Neuronal stem cell (in vitro differentiated cells): Measurements from ENCODE around the gene FARP1.

Experiments
- DNase-seq: peaks from one replicate; pipeline ENCODE4 v3.0.0-alpha.2; 2013; ENCODE audit warnings: low spot score
- H2AFZ ChIP-seq: one replicate; pipeline ENCODE4 v1.6.1; 2013; ENCODE audit warnings: mild to moderate bottlenecking, low read length, inconsistent platforms
- H2AK5ac ChIP-seq: 2 replicates; pipeline ENCODE4 v1.6.1; 2013; ENCODE audit warnings: low read depth, mild to moderate bottlenecking, inconsistent platforms, low read length, moderate library complexity, mixed read lengths
- H2BK120ac ChIP-seq: 2 replicates; pipeline ENCODE4 v1.6.1; 2013; ENCODE audit warnings: low read depth, mild to moderate bottlenecking, inconsistent platforms, low read length, moderate library complexity, mixed read lengths
- H2BK12ac ChIP-seq: one replicate; pipeline ENCODE4 v1.6.1; 2013; ENCODE audit warnings: low read length, inconsistent platforms
- H2BK15ac ChIP-seq: 2 replicates; pipeline ENCODE4 v1.6.1; 2013; ENCODE audit warnings: mild to moderate bottlenecking, low read length, inconsistent platforms, mixed read lengths
- H2BK5ac ChIP-seq: one replicate; pipeline ENCODE4 v1.6.1; 2013; ENCODE audit warnings: inconsistent platforms, mild to moderate bottlenecking, low read length, moderate library complexity
- H3K14ac ChIP-seq: one replicate; pipeline ENCODE4 v1.6.1; 2013; ENCODE audit warnings: low read length, inconsistent platforms
- H3K18ac ChIP-seq: 2 replicates; pipeline ENCODE4 v1.6.1; 2013; ENCODE audit warnings: low read length, inconsistent platforms
- H3K23ac ChIP-seq: 2 replicates; pipeline ENCODE4 v1.6.1; 2013; ENCODE audit warnings: low read depth, mild to moderate bottlenecking, mixed read lengths, low read length, inconsistent platforms; ENCODE audit not compliant: poor library complexity
- H3K27ac ChIP-seq: replicated peaks from 3 replicates; pipeline ENCODE4 v1.5.1; 2013; ENCODE audit warnings: low read length, inconsistent platforms
- H3K27me3 ChIP-seq, 3 experiments: 2 replicates each; pipeline ENCODE4 v1.6.1; 2013; ENCODE audit warnings: low read length in 3 of 3, mild to moderate bottlenecking in 2 of 3, inconsistent platforms in 1 of 3, low read depth in 1 of 3, mixed read lengths in 1 of 3, moderate library complexity in 1 of 3; ENCODE audit not compliant: control insufficient read depth in 3 of 3, insufficient read depth in 3 of 3
- H3K36me3 ChIP-seq, 2 donors: replicated peaks in 1 of 2; 2 replicates each; pipeline ENCODE4 v1.6.1; 2013; ENCODE audit warnings: low read length in 2 of 2; ENCODE audit not compliant: control insufficient read depth in 2 of 2, insufficient read depth in 2 of 2
- H3K4ac ChIP-seq: 2 replicates; pipeline ENCODE4 v1.6.1; 2013; ENCODE audit warnings: inconsistent platforms, mild to moderate bottlenecking, low read length, moderate library complexity
- H3K4me1 ChIP-seq, 2 donors: 1 replicate in 1 of 2; 2 replicates in 1 of 2; pipeline ENCODE4 v1.6.1; 2013; ENCODE audit warnings: low read length in 2 of 2, low read depth in 1 of 2; ENCODE audit not compliant: control insufficient read depth in 2 of 2, insufficient read depth in 1 of 2
- H3K4me2 ChIP-seq: one replicate; pipeline ENCODE4 v1.6.1; 2013; ENCODE audit warnings: mild to moderate bottlenecking, low read length, inconsistent platforms; ENCODE audit not compliant: insufficient read depth, poor library complexity, severe bottlenecking
- H3K4me3 ChIP-seq, 2 donors: 2 replicates each; pipeline ENCODE4 v1.5.1; 2013; ENCODE audit warnings: low read length in 2 of 2, mild to moderate bottlenecking in 2 of 2, inconsistent platforms in 1 of 2, moderate library complexity in 1 of 2
- H3K79me1 ChIP-seq: one replicate; pipeline ENCODE4 v1.6.1; 2013; ENCODE audit warnings: low read depth, mild to moderate bottlenecking, inconsistent platforms, low read length, moderate library complexity
- H3K9ac ChIP-seq: one replicate; pipeline ENCODE4 v1.6.1; 2013; ENCODE audit warnings: mild to moderate bottlenecking, low read depth, low read length, inconsistent platforms; ENCODE audit not compliant: poor library complexity
- H3K9me3 ChIP-seq, 2 donors: replicated peaks in 1 of 2; 2 replicates each; pipeline versions ENCODE3 to v1.6.1; 2013; ENCODE audit warnings: low read length in 2 of 2, mild to moderate bottlenecking in 2 of 2, inconsistent platforms in 1 of 2, low read depth in 1 of 2, mixed read lengths in 1 of 2, moderate library complexity in 1 of 2; ENCODE audit not compliant: control insufficient read depth in 2 of 2, insufficient read depth in 1 of 2
- H4K8ac ChIP-seq: one replicate; pipeline ENCODE4 v1.6.1; 2013; ENCODE audit warnings: low read depth, mild to moderate bottlenecking, inconsistent platforms, low read length, moderate library complexity
- H4K91ac ChIP-seq: one replicate; pipeline ENCODE4 v1.6.1; 2013; ENCODE audit warnings: low read length, low read depth, mild to moderate bottlenecking, inconsistent platforms; ENCODE audit not compliant: poor library complexity
- WGBS, 2 donors: extraction: QIAGEN DNeasy Blood & Tissue Kit; methylation state at CpG; one replicate each; pipeline ENCODE4 v1.1.7; 2013; ENCODE audit warnings: missing lambda C conversion rate in 2 of 2, mixed read lengths in 1 of 2; ENCODE audit not compliant: insufficient read length in 2 of 2, insufficient replicate concordance in 1 of 2; ENCODE audit errors: extremely low coverage in 2 of 2; 5-methylcytosine and 5-hydroxymethylcytosine counted together

The FARP1 gene

DNA sequence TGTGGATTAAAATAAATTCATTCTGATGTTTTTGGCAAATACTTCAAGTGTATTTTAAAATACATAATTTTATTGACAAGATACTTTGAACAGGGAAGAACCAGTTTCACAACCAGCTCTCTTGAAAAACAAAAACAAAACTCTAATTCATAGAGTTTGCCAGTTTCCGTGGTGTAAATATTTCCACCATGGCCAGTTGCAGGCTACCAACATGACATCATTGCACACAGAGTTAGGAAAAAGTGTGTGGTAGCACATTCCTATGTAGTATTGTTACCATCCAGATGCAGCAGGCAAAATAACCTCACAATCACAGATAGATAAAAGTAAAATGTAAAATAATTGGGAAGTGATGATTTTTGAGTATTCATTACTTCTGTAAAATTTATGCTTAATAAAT lies 41.9 kb downstream of the FARP1 start:
- no peak overlapping the region for H2BK5ac ChIP-seq
- no peak overlapping the region for H2AFZ ChIP-seq
- no peak for DNase-seq
- no peak overlapping the region for H4K91ac ChIP-seq
- no peak overlapping the region for H2AK5ac ChIP-seq
- H2BK12ac ChIP-seq: no peak overlapping the region
- no CpG with 5 or more reads among the region's 1 CpG for WGBS, 2 donors
- H3K27me3 ChIP-seq: no peaks in the 10 kb centered on the region
- peaks cover 0 to 2% of the 10 kb centered on the region in 2 donors for H3K4me1 ChIP-seq
- H3K79me1 ChIP-seq: peaks cover 15% of the 10 kb centered on the region
- no peak overlapping the region for H2BK15ac ChIP-seq
- H3K18ac ChIP-seq: no peak overlapping the region
- no peaks in the 10 kb centered on the region for H3K36me3 ChIP-seq
- H4K8ac ChIP-seq: no peak overlapping the region
- H3K23ac ChIP-seq: no peak overlapping the region
- no peak overlapping the region for H3K9ac ChIP-seq
- no peak overlapping the region for H3K27ac ChIP-seq
- no peak overlapping the region for H3K14ac ChIP-seq
- H3K4me2 ChIP-seq: no peak overlapping the region
- H3K9me3 ChIP-seq: no peaks in the 10 kb centered on the region
- H2BK120ac ChIP-seq: no peak overlapping the region
- no peak overlapping the region for H3K4ac ChIP-seq
- H3K4me3 ChIP-seq: no peak overlapping the region

DNA sequence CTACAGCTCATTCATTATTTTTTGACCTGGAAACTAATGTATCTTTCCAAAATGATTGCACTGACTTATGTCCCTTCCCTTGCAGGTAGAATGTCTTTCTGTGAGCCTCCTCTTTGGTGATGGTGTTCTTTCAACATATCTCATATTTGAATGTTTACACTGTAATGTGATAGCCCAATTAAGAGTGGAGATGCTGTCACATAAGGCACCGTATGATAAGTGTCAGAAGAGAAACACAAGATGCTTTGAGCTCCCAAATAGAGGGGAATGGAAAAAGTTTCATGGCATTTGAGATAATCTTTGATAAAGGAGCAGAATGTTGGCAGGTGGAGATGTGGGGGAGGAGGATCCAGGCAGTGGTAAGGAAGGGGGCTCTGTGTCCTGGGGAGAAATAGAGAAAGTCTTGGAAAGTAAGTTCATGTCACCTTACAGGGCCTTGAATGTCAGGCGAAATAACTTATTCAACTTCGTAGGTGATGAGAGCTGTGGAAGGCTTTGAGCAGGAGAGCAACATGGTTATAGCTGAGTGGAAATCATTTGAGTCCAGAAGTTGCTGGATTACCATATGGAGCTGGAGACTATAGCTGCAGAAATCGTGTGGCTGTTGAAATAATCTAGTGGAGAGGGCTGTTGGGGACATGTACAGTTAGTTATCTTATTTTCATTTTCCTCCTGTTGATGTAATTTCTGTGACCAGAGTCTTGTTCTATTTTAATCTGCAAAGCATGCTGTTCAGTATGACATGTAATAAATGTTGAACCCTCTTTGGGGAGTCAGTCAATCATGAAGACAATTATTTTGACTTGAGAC lies 44.5 kb downstream of the FARP1 start:
- H4K8ac ChIP-seq: no peak overlapping the region
- no peak overlapping the region for H2BK15ac ChIP-seq
- H2BK5ac ChIP-seq: no peak overlapping the region
- no peak overlapping the region for H2AFZ ChIP-seq
- H3K27me3 ChIP-seq: no peaks in the 10 kb centered on the region
- no peak overlapping the region for H3K23ac ChIP-seq
- no peak overlapping the region for H3K4ac ChIP-seq
- no peak overlapping the region for H3K27ac ChIP-seq
- no peaks in the 10 kb centered on the region for H3K9me3 ChIP-seq
- H3K9ac ChIP-seq: no peak overlapping the region
- peaks cover 0 to 4% of the 10 kb centered on the region in 2 donors for H3K36me3 ChIP-seq
- no peak overlapping the region for H2BK12ac ChIP-seq
- H3K4me3 ChIP-seq: no peak overlapping the region
- H3K4me2 ChIP-seq: no peak overlapping the region
- no peak overlapping the region for H3K14ac ChIP-seq
- H3K18ac ChIP-seq: no peak overlapping the region
- no peak overlapping the region for H2AK5ac ChIP-seq
- no CpG with 5 or more reads among the region's 4 CpGs for WGBS, 2 donors
- H2BK120ac ChIP-seq: no peak overlapping the region
- H4K91ac ChIP-seq: no peak overlapping the region
- H3K79me1 ChIP-seq: peaks cover 9% of the 10 kb centered on the region
- DNase-seq: no peak
- peaks cover 0 to 2% of the 10 kb centered on the region in 2 donors for H3K4me1 ChIP-seq

DNA sequence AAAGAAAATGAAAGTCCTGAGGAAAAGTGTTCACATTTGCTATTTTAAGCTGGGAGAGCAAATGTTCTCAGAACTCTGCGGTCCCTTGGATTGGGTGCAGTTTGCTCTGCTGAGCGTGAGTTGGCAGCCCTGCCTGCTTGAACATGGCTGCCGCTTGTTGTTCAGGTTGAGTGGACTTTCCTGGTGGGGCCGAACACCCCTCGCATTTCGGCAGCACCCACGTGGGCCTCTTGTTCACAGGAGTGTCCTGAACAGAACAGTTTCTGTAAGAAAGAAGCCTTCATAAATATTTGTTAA lies 45.0 kb downstream of the FARP1 start:
- Histone ChIP-seq H3K4me3 (no peak overlapping the region), H3K9me3 (no peaks in the 10 kb centered on the region), H3K18ac (no peak overlapping the region), H2AK5ac (no peak overlapping the region), H3K79me1 (peaks cover 9% of the 10 kb centered on the region), H2AFZ (no peak overlapping the region), H4K91ac (no peak overlapping the region), H3K14ac (no peak overlapping the region), H2BK120ac (no peak overlapping the region), H3K27me3 (no peaks in the 10 kb centered on the region), H2BK12ac (no peak overlapping the region), H3K9ac (no peak overlapping the region), H2BK5ac (no peak overlapping the region), H3K4ac (no peak overlapping the region), H4K8ac (no peak overlapping the region), H3K27ac (no peak overlapping the region), H2BK15ac (no peak overlapping the region), H3K4me2 (no peak overlapping the region), H3K36me3 (peaks cover 0 to 4% of the 10 kb centered on the region in 2 donors), H3K4me1 (peaks cover 0 to 2% of the 10 kb centered on the region in 2 donors), H3K23ac (no peak overlapping the region)
- WGBS, 2 donors: no CpG with 5 or more reads among the region's 7 CpGs
- DNase-seq: no peak

DNA sequence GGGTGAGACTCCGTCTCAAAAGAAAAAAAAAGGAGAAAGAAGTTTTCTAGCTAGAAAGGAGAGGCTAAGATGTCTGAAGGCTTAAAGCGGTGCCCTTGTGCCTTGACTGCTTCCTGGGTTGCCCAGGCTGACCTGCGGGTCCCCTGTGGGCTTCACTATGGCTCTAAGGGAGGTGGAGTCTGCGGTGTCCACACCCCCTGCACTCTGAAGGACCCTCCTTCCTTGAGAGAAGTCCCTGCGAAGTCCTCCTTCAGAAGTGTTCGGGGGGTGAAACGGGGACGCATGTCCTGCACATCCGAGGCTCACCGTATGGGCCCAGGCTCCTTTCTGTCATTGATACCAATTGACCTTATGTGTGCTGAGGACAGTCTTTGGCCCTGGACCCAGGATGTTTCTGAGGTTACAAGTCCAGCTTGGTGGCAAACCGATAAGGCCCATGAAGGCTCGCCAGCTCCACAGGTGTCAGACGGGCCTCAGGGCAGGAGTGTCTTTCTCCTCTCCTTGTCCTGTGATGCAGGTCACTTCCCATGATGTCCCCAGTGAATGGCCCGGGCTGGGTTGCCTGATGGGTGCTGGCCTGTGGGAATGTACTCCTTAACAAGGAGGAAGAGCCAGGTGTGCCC lies 45.8 kb downstream of the FARP1 start:
- Histone ChIP-seq H3K36me3 (peaks cover 0 to 4% of the 10 kb centered on the region in 2 donors), H3K4me1 (peaks cover 0 to under 1% of the 10 kb centered on the region in 2 donors), H2BK5ac (no peak overlapping the region), H2BK15ac (no peak overlapping the region), H3K18ac (peak overlapping the region; percentile 62), H3K9me3 (no peaks in the 10 kb centered on the region), H2BK12ac (no peak overlapping the region), H3K4me3 (no peak overlapping the region), H3K23ac (no peak overlapping the region), H3K4ac (no peak overlapping the region), H2AFZ (no peak overlapping the region), H3K14ac (no peak overlapping the region), H3K79me1 (peaks cover 9% of the 10 kb centered on the region), H3K27ac (no peak overlapping the region), H2BK120ac (no peak overlapping the region), H3K9ac (peak overlapping the region; percentile 15), H3K4me2 (no peak overlapping the region), H4K8ac (no peak overlapping the region), H4K91ac (no peak overlapping the region), H3K27me3 (no peaks in the 10 kb centered on the region), H2AK5ac (no peak overlapping the region)
- whole genome bisulfite sequencing, 2 donors: no CpG with 5 or more reads among the region's 14 CpGs
- no peak for DNase-seq
